ENCODE data around the gene PID1.

GRCh38 chr2:229104025-229104424, 167.1 kb downstream of the PID1 start:
- TF ChIP-seq, protein P1, sequence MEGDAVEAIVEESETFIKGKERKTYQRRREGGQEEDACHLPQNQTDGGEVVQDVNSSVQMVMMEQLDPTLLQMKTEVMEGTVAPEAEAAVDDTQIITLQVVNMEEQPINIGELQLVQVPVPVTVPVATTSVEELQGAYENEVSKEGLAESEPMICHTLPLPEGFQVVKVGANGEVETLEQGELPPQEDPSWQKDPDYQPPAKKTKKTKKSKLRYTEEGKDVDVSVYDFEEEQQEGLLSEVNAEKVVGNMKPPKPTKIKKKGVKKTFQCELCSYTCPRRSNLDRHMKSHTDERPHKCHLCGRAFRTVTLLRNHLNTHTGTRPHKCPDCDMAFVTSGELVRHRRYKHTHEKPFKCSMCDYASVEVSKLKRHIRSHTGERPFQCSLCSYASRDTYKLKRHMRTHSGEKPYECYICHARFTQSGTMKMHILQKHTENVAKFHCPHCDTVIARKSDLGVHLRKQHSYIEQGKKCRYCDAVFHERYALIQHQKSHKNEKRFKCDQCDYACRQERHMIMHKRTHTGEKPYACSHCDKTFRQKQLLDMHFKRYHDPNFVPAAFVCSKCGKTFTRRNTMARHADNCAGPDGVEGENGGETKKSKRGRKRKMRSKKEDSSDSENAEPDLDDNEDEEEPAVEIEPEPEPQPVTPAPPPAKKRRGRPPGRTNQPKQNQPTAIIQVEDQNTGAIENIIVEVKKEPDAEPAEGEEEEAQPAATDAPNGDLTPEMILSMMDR (IDR thresholded peaks at IDR 0.05) = no peak
- no peak for TF ChIP-seq POLR2A (IDR thresholded peaks at IDR 0.05)
